Measurements from ENCODE around the gene FAM234B. TPM values are rescaled to one million over a fixed set of nuclear protein-coding genes. Genes with fewer than 3 reads are reported as not detected.

Gene FAM234B
- total RNA-seq, 1 donor from 2014 or later = 18.7 TPM

- Mint-ChIP-seq H3K27me3 (peaks cover 22% of the 10 kb centered on the region), H3K9me3 (ENCODE audit: low read depth) (no peaks in the 10 kb centered on the region), H3K27ac (no peak overlapping the region), H3K4me1 (ENCODE audit: low read depth) (peaks cover 25% of the 10 kb centered on the region), H3K36me3 (ENCODE audit: insufficient read depth) (no peaks in the 10 kb centered on the region), H3K4me3 (ENCODE audit: low read depth) (no peak overlapping the region)
- no peak for DNase-seq (ENCODE audit: low spot score, unreplicated experiment)
- no peak for TF ChIP-seq CTCF (IDR thresholded peaks at IDR 0.05; ENCODE audit: unreplicated experiment)
Observed at GRCh38 chr12:13091832-13092231, 47.7 kb downstream of the FAM234B start.

- DNase-seq (ENCODE audit: low spot score, unreplicated experiment) = no peak
Observed at GRCh38 chr12:13093191-13093847, 49.1 kb downstream of the FAM234B start.

GRCh38 chr12:13093848-13094220, 49.7 kb downstream of the FAM234B start:
- peaks cover 15% of the 10 kb centered on the region for H3K27me3 Mint-ChIP-seq
- TF ChIP-seq CTCF (IDR thresholded peaks at IDR 0.05; ENCODE audit: unreplicated experiment) = no peak
- no peaks in the 10 kb centered on the region for H3K9me3 Mint-ChIP-seq (ENCODE audit: low read depth)
- DNase-seq (ENCODE audit: low spot score, unreplicated experiment) = no peak
- H3K36me3 Mint-ChIP-seq (ENCODE audit: insufficient read depth) = no peaks in the 10 kb centered on the region
- H3K4me3 Mint-ChIP-seq (ENCODE audit: low read depth) = no peak overlapping the region
- H3K4me1 Mint-ChIP-seq (ENCODE audit: low read depth) = peaks cover 33% of the 10 kb centered on the region
- H3K27ac Mint-ChIP-seq = no peak overlapping the region

More at GRCh38 chr12:13093191-13093847, 49.1 kb downstream of the FAM234B start:
- no peak overlapping the region for H3K4me3 Mint-ChIP-seq (ENCODE audit: low read depth)
- peaks cover 18% of the 10 kb centered on the region for H3K27me3 Mint-ChIP-seq
- H3K36me3 Mint-ChIP-seq (ENCODE audit: insufficient read depth) = no peaks in the 10 kb centered on the region
- H3K27ac Mint-ChIP-seq = no peak overlapping the region
- no peaks in the 10 kb centered on the region for H3K9me3 Mint-ChIP-seq (ENCODE audit: low read depth)
- peaks cover 30% of the 10 kb centered on the region for H3K4me1 Mint-ChIP-seq (ENCODE audit: low read depth)
- no peak for TF ChIP-seq CTCF (IDR thresholded peaks at IDR 0.05; ENCODE audit: unreplicated experiment)

GRCh38 chr12:13094367-13094766, 50.2 kb downstream of the FAM234B start:
- Mint-ChIP-seq H3K9me3 (ENCODE audit: low read depth) (no peaks in the 10 kb centered on the region), H3K27me3 (peaks cover 15% of the 10 kb centered on the region), H3K4me1 (ENCODE audit: low read depth) (peaks cover 33% of the 10 kb centered on the region), H3K36me3 (ENCODE audit: insufficient read depth) (no peaks in the 10 kb centered on the region), H3K27ac (no peak overlapping the region), H3K4me3 (ENCODE audit: low read depth) (no peak overlapping the region)
- no peak for DNase-seq (ENCODE audit: low spot score, unreplicated experiment)
- TF ChIP-seq CTCF (IDR thresholded peaks at IDR 0.05; ENCODE audit: unreplicated experiment) = no peak

GRCh38 chr12:13095266-13095995, 51.2 kb downstream of the FAM234B start:
- Mint-ChIP-seq H3K27me3 (peaks cover 23% of the 10 kb centered on the region), H3K27ac (no peak overlapping the region), H3K36me3 (ENCODE audit: insufficient read depth) (no peaks in the 10 kb centered on the region), H3K4me1 (ENCODE audit: low read depth) (peaks cover 35% of the 10 kb centered on the region), H3K9me3 (ENCODE audit: low read depth) (no peaks in the 10 kb centered on the region), H3K4me3 (ENCODE audit: low read depth) (no peak overlapping the region)
- no peak for DNase-seq (ENCODE audit: low spot score, unreplicated experiment)
- no peak for TF ChIP-seq CTCF (IDR thresholded peaks at IDR 0.05; ENCODE audit: unreplicated experiment)
